GM12878 (cell line): Measurements from ENCODE around the gene UBR2. TPM values are rescaled to one million over a fixed set of nuclear protein-coding genes. Genes with fewer than 3 reads are reported as not detected.
A peak's percentile ranks its signal among the peaks of the same experiment; 100 is the strongest.

Source experiments
- ATAC-seq: fragments of 200-7000 bp; cut with Tn5 transposase; 3 replicates; pipeline ENCODE4 v1.9.1; 2020; ENCODE audit warnings: mild to moderate bottlenecking, moderate library complexity
- BruUV-seq: library from RNA; stranded (reverse); fragments of 400-500 nt; replicated peaks from 2 replicates; lab custom pipeline; 2021; lab: Mats Ljungman, UMichigan
- CTCF ChIA-PET: fragments of 300-600 bp; sonication (Branson Sonifier 250); formaldehyde crosslinking; extraction: SDS; loops from one replicate; lab custom pipeline; 2021; ENCODE audit warnings: inconsistent platforms; lab: Yijun Ruan, JAX
- POLR2A ChIA-PET: fragments of 350-600 bp; formaldehyde crosslinking; extraction: SDS; loops from one replicate; lab custom pipeline; 2021; ENCODE audit warnings: inconsistent platforms; lab: Charles Lee
- RAD21 ChIA-PET: fragments of 300-600 bp; sonication (Branson Sonifier 250); formaldehyde crosslinking; loops from one replicate; lab custom pipeline; 2023; ENCODE audit warnings: antibody characterized with exemption; ENCODE audit not compliant: unreplicated experiment; lab: Charles Lee
- SMC1A ChIA-PET: fragments of 300-600 bp; sonication (Branson Sonifier 250); formaldehyde crosslinking; loops from one replicate; lab custom pipeline; 2023; ENCODE audit not compliant: unreplicated experiment, uncharacterized antibody; lab: Charles Lee
- DNase-seq: peaks from one replicate; pipeline ENCODE4 v3.0.0-alpha.2; 2011; ENCODE audit warnings: low read depth, low spot score
- FAIRE-seq: peaks from 3 replicates; lab custom pipeline; 2011; peaks lifted over from hg19 to GRCh38; lab: Jason Lieb, UNC
- H2AFZ ChIP-seq: 2 replicates; pipeline ENCODE4 v1.6.0; 2011; ENCODE audit warnings: low read depth, low read length, control low read depth; ENCODE audit not compliant: control insufficient read depth
- H3K27ac ChIP-seq: 2 replicates; pipeline ENCODE4 v1.5.1; 2011; ENCODE audit warnings: control low read depth; ENCODE audit not compliant: control insufficient read depth, insufficient read depth
- H3K27me3 ChIP-seq, 2 experiments: replicated peaks in 1 of 2; 2 replicates each; pipeline versions ENCODE4 v1.6.0 to v1.6.1; 2011; ENCODE audit warnings: low read length in 1 of 2; ENCODE audit not compliant: control insufficient read depth in 2 of 2, insufficient read depth in 2 of 2
- H3K36me3 ChIP-seq, 2 experiments: 2 replicates each; pipeline ENCODE4 v1.5.1; 2011; ENCODE audit warnings: low read length in 1 of 2; ENCODE audit not compliant: control insufficient read depth in 2 of 2, insufficient read depth in 2 of 2
- H3K4me1 ChIP-seq: 2 replicates; pipeline ENCODE4 v1.6.1; 2011; ENCODE audit warnings: mild to moderate bottlenecking, low read length, moderate library complexity, mixed read lengths; ENCODE audit not compliant: control insufficient read depth, insufficient read depth
- H3K4me2 ChIP-seq: 2 replicates; pipeline ENCODE4 v1.6.0; 2011; ENCODE audit warnings: control low read depth; ENCODE audit not compliant: control insufficient read depth, insufficient read depth
- H3K4me3 ChIP-seq: fragments of 200-600 bp; sonication (generic); 2 replicates; pipeline ENCODE4 v1.5.1; 2016
- H3K79me2 ChIP-seq: 2 replicates; pipeline ENCODE4 v1.6.0; 2011; ENCODE audit warnings: low read length; ENCODE audit not compliant: control insufficient read depth, insufficient read depth
- H3K9ac ChIP-seq: 2 replicates; pipeline ENCODE4 v1.8.0; 2011; ENCODE audit warnings: low read length, control low read depth, mixed read lengths; ENCODE audit not compliant: control insufficient read depth, insufficient read depth
- H3K9me3 ChIP-seq: replicated peaks from 3 replicates; pipeline ENCODE4 v1.5.1; 2011; ENCODE audit warnings: mild to moderate bottlenecking, low read length; ENCODE audit not compliant: control insufficient read depth, insufficient read depth
- H4K20me1 ChIP-seq: 2 replicates; pipeline ENCODE4 v1.6.0; 2011; ENCODE audit not compliant: control insufficient read depth, insufficient read depth
- ATF3 ChIP-seq: IDR thresholded peaks from 2 replicates; pipeline ENCODE4 v1.6.1; 2011; ENCODE audit warnings: low read depth, mild to moderate bottlenecking, low read length, moderate library complexity, borderline replicate concordance; ENCODE audit errors: extremely low read depth
- BRCA1 ChIP-seq: IDR thresholded peaks from 2 replicates; pipeline ENCODE4 v1.6.1; 2011; ENCODE audit warnings: low read depth, low read length, improper control_type of control experiment
- DPF2 ChIP-seq: fragments of 450-650 bp; IDR thresholded peaks from 2 replicates; pipeline ENCODE4 v1.6.1; 2017; ENCODE audit warnings: mild to moderate bottlenecking
- EED ChIP-seq: sonication (generic); IDR thresholded peaks from 2 replicates; pipeline ENCODE4 v1.6.1; 2016; ENCODE audit warnings: antibody characterized with exemption, low read depth
- HCFC1 ChIP-seq: fragments of 150-350 bp; IDR thresholded peaks from 2 replicates; pipeline ENCODE4 v1.6.1; 2014; ENCODE audit warnings: low read length
- NR2C2 ChIP-seq: IDR thresholded peaks from 2 replicates; pipeline ENCODE4 v1.6.1; 2011; ENCODE audit warnings: borderline replicate concordance, low read depth; ENCODE audit not compliant: control insufficient read depth, insufficient read length
- PKNOX1 ChIP-seq: fragments of 450-650 bp; IDR thresholded peaks from 2 replicates; pipeline ENCODE4 v1.6.1; 2016; ENCODE audit warnings: mild to moderate bottlenecking
- RELB ChIP-seq: fragments of 450-650 bp; IDR thresholded peaks from 2 replicates; pipeline ENCODE4 v1.6.1; 2017; ENCODE audit warnings: low read depth, mild to moderate bottlenecking, moderate library complexity
- SMAD5 ChIP-seq: IDR thresholded peaks from 2 replicates; pipeline ENCODE4 v1.6.1; 2016; ENCODE audit warnings: antibody characterized with exemption, low read depth
- WRNIP1 ChIP-seq: IDR thresholded peaks from 2 replicates; pipeline ENCODE4 v1.6.1; 2011; ENCODE audit warnings: low read depth, low read length, improper control_type of control experiment, borderline replicate concordance
- ZSCAN29 ChIP-seq: fragments of 450-650 bp; IDR thresholded peaks from 2 replicates; pipeline ENCODE4 v1.6.1; 2017; ENCODE audit warnings: mild to moderate bottlenecking, moderate library complexity
- WGBS: methylation state at CpG from one replicate; pipeline ENCODE4 v1.1.6; 2016; ENCODE audit warnings: low lambda C conversion rate; ENCODE audit not compliant: insufficient replicate concordance, insufficient coverage; ENCODE audit errors: missing lambda C conversion rate; 5-methylcytosine and 5-hydroxymethylcytosine counted together
- in situ Hi-C: fragments of 300-500 bp; cut with MboI; formaldehyde crosslinking; loops from 9 replicates; pipeline ENCODE4 v1.14.3; 2018; ENCODE audit warnings: mixed read lengths
- intact Hi-C: fragments of 100-400 bp; cut with micrococcal nuclease; formaldehyde crosslinking; loops from one replicate; pipeline ENCODE4 v1.14.2; 2022; ENCODE audit not compliant: unreplicated experiment
- polyA plus RNA-seq, 11 experiments: library from polyadenylated mRNA; depleted of rRNA in 4 of 11; unstranded in 6 of 11; stranded (reverse) in 5 of 11; fragments of >200 nt; fragmentation: Nextera tagmentation in 4 of 11; fragmentation: Illumina TruSeq in 1 of 11; extraction: Ambion mirVana in 4 of 11; extraction: Trizol in 1 of 11; gene quantifications; 1 replicate in 1 of 11; 2 replicates in 10 of 11; pipeline versions ENCODE4 v1.2.1 to v1.2.3, GENCODE V29; 2011 to 2016; ENCODE audit warnings: inconsistent platforms in 2 of 11, missing spikeins in 2 of 11, low read depth in 1 of 11
- total RNA-seq, 4 experiments: library from RNA; depleted of rRNA in 3 of 4; stranded (reverse); fragments of >200 nt in 3 of 4; fragmentation: Illumina TruSeq in 1 of 4; extraction: Trizol in 1 of 4; gene quantifications; 2 replicates each; pipeline versions ENCODE4 v1.2.1 to v1.2.3, GENCODE V29; 2013 to 2021
- TF ChIP-seq, protein P1 (sequence below): IDR thresholded peaks from 2 replicates; pipeline ENCODE4 v1.6.1; 2011; ENCODE audit warnings: mild to moderate bottlenecking, low read depth, low read length, moderate library complexity; ENCODE audit not compliant: insufficient replicate concordance

UBR2 gene
- total and polyA plus RNA-seq, 10 of the 15 experiments (the other 5 are each of a cell fraction or from before 2014, with no cell fraction given) = 2.3 to 18.4 (median 9.6) TPM

DNA sequence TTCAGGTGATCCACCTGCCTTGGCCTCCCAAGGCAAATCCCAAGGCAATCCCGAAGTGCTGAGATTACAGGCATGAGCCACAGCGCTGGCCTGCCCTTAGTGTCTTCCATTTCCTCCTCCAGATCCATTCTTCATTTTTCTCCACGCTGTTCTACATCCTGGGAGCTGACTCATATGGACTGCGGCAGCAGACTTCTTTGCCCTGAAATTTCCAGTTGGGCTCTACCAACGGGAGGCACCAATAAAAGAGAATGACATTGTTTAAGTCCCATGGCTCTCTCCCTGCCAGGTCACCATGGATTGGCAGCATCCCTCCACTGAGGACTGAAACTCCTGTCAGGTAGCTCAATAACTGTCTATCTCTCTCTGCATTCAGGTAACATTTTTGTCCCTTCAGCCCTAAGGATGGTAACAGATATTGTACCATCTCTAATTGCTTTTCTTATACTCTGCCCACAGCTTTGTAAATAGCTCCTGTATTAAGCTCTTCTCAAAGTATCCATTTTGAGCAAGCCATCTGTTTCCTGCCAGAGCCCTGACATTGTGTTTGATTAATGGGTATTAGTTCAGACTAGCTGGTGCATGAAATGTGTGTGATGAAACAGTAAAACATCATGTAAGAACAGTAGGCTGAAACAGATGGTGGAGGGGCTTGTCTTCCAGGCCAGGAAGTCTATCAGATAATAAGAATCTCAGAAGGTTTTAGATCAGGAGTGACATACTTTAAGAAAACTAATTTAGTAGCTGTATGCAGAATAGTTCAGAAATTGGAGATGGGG is 178.5 kb downstream of the UBR2 start:
- Histone ChIP-seq H4K20me1 (no peaks in the 10 kb centered on the region), H3K27ac (no peak overlapping the region)
- RAD21 ChIA-PET = interaction anchor here (0.7 to 1.0 kb wide), 2 partner anchors 11 to 12 kb away, joined by 4 read pairs; no protein-coding TSS in a partner anchor
- no peak for TF ChIP-seq SMAD5
- TF ChIP-seq EED = no peak
- peak; percentile 78 for TF ChIP-seq PKNOX1
- TF ChIP-seq ATF3 = no peak
- TF ChIP-seq DPF2 = no peak
- TF ChIP-seq RELB = no peak
- TF ChIP-seq ZSCAN29 = no peak
- no peak for TF ChIP-seq NR2C2
- no peak for TF ChIP-seq BRCA1
- no peak for TF ChIP-seq HCFC1
- TF ChIP-seq WRNIP1 = no peak
- TF ChIP-seq, protein P1, sequence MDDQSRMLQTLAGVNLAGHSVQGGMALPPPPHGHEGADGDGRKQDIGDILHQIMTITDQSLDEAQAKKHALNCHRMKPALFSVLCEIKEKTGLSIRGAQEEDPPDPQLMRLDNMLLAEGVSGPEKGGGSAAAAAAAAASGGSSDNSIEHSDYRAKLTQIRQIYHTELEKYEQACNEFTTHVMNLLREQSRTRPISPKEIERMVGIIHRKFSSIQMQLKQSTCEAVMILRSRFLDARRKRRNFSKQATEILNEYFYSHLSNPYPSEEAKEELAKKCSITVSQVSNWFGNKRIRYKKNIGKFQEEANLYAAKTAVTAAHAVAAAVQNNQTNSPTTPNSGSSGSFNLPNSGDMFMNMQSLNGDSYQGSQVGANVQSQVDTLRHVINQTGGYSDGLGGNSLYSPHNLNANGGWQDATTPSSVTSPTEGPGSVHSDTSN = peak; percentile 71
- TF ChIP-seq, all 136 proteins: peak for 2
- DNase-seq (no peak), ATAC-seq (no peak), FAIRE-seq (peak; percentile 38)
- H3K36me3 ChIP-seq = no peaks in the 10 kb centered on the region
- H3K9ac ChIP-seq = no peak overlapping the region
- CTCF ChIA-PET = interaction anchor here (0.6 to 1.5 kb wide), 8 partner anchors 12 to 692 kb away, joined by 3 to 6 read pairs (median 3); partner anchors contain the start of gene TAF8
- H3K27me3 ChIP-seq = no peaks in the 10 kb centered on the region
- no peak overlapping the region for H2AFZ ChIP-seq
- H3K9me3 ChIP-seq = no peaks in the 10 kb centered on the region
- WGBS = 77% methylated on average over 5 of the region's 5 CpGs
- no peak overlapping the region for H3K4me3 ChIP-seq
- POLR2A ChIA-PET = interaction anchor here (0.5 to 1.5 kb wide), 6 partner anchors 9 to 170 kb away, joined by 3 to 8 read pairs (median 4); partner anchors contain the start of gene RPL7L1
- intact Hi-C loops (no loop called here), in situ Hi-C loops (no loop called here)
- H3K4me1 ChIP-seq = no peaks in the 10 kb centered on the region
- no TSS peak for BruUV-seq
- H3K4me2 ChIP-seq = no peak overlapping the region
- SMC1A ChIA-PET = interaction anchor here (1.0 to 2.3 kb wide), 5 partner anchors 12 to 42 kb away, joined by 5 to 12 read pairs (median 5); no protein-coding TSS in a partner anchor
- H3K79me2 ChIP-seq = peaks cover 24% of the 10 kb centered on the region
